Measurements from ENCODE around the gene KIF24. TPM values are rescaled to one million over a fixed set of nuclear protein-coding genes. Genes with fewer than 3 reads are reported as not detected.

KIF24 gene
- total and polyA plus RNA-seq, 4 experiments from 2014 or later = 0.22 to 0.32 TPM; not detected in 2

DNA sequence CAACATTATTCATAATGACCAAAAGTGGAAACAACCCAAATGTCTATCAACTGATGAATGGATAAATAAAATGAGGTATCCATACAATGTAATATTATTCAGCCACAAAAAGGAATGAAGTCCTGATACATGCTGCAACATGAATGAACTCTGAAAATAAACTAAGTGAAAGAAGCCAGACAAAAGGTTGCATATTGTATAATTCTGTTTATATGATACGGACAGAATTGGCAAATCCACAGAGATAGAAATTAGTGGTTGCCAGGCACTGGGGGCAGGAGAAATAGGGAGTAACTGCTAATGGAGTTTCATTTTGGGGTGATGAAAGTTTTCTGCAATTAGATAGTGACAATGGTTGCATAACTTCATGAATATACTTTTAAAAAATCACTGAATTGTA, 47.0 kb downstream of the KIF24 start:
- POLR2A ChIA-PET (ENCODE audit: partially characterized antibody) = no interaction called here
- no peak overlapping the region for H3K27ac Mint-ChIP-seq
- no peak overlapping the region for H3K4me3 Mint-ChIP-seq

DNA sequence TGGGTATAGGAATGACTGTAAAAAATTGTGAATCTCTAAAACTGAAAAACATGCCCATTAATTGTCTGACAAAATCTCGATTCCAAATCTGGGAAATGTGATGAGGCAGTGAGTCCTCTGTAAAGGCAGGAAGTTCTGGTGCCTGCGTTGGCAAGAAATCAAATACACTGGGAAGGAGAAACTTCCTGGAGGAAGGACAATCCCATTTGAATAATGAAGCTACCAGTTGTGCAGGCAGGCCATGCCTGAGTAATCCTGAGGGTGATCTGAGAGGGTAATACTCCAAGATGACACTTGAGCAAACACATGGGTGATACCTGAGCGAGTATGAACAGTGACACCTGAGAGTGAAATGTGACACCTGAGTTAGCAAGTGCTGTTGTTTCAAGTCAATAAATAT, 49.7 kb downstream of the KIF24 start:
- POLR2A ChIA-PET (ENCODE audit: partially characterized antibody) = no interaction called here
- CTCF ChIA-PET (ENCODE audit: partially characterized antibody) = no interaction called here
- no peak for DNase-seq
- intact Hi-C loops (cut with micrococcal nuclease) = no loop called here
- no peaks in the 10 kb centered on the region for H3K27me3 ChIP-seq (ENCODE audit: insufficient read depth, low read length)
- no peaks in the 10 kb centered on the region for H3K27me3 Mint-ChIP-seq
- H3K4me3 ChIP-seq (ENCODE audit: low read length in 2 of 2) = no peak overlapping the region
- peaks cover 4 to 7% (median 4%) of the 10 kb centered on the region in 4 donors for H3K4me1 Mint-ChIP-seq
- H3K9me3 ChIP-seq (ENCODE audit: control insufficient read depth in 1 of 2, low read length in 2 of 2) = no peaks in the 10 kb centered on the region
- H3K4me3 Mint-ChIP-seq = no peak overlapping the region
- no peaks in the 10 kb centered on the region for H3K36me3 ChIP-seq (ENCODE audit: insufficient read depth, low read length)
- H3K27ac ChIP-seq (ENCODE audit: low read depth, low read length) = no peak overlapping the region
- H3K27ac Mint-ChIP-seq = no peak overlapping the region
- no peaks in the 10 kb centered on the region for H3K36me3 Mint-ChIP-seq
- peaks cover 3% of the 10 kb centered on the region for H3K4me1 ChIP-seq (ENCODE audit: insufficient read depth, low read length)
- no peaks in the 10 kb centered on the region for H3K9me3 Mint-ChIP-seq

More for the DNA sequence above, 47.0 kb downstream of the KIF24 start:
- no peaks in the 10 kb centered on the region for H3K9me3 ChIP-seq (ENCODE audit: control insufficient read depth in 1 of 2, low read length in 2 of 2)
- no peaks in the 10 kb centered on the region for H3K27me3 Mint-ChIP-seq
- no peaks in the 10 kb centered on the region for H3K9me3 Mint-ChIP-seq
- H3K4me3 ChIP-seq (ENCODE audit: low read length in 2 of 2) = no peak overlapping the region
- H3K27me3 ChIP-seq (ENCODE audit: insufficient read depth, low read length) = no peaks in the 10 kb centered on the region
- H3K4me1 ChIP-seq (ENCODE audit: insufficient read depth, low read length) = peaks cover 3% of the 10 kb centered on the region
- no peak for DNase-seq
- H3K4me1 Mint-ChIP-seq = peaks cover 4 to 6% (median 4%) of the 10 kb centered on the region in 4 donors
- no peaks in the 10 kb centered on the region for H3K36me3 Mint-ChIP-seq
- H3K27ac ChIP-seq (ENCODE audit: low read depth, low read length) = no peak overlapping the region
- CTCF ChIA-PET (ENCODE audit: partially characterized antibody) = no interaction called here
- intact Hi-C loops (cut with micrococcal nuclease) = no loop called here
- H3K36me3 ChIP-seq (ENCODE audit: insufficient read depth, low read length) = no peaks in the 10 kb centered on the region

Other genes with a start within 250 kb of the KIF24 start
- gene DCAF12, start 202.6 kb downstream of the KIF24 start, total RNA-seq = 10 to 100 TPM; 29.7 to 31.0 TPM
- gene DCAF12, start 202.6 kb downstream of the KIF24 start, polyA plus RNA-seq = 10 to 100 TPM; 13.0 to 19.3 TPM
- 10 to 100 TPM; 34.8 to 36.3 TPM for gene UBAP1, start 150.2 kb downstream of the KIF24 start, total RNA-seq
- 10 to 100 TPM; 57.5 to 58.8 TPM for gene UBAP1, start 150.2 kb downstream of the KIF24 start, polyA plus RNA-seq
- gene NUDT2, start 301 bp upstream of the KIF24 start, total RNA-seq = 10 to 100 TPM; 21.0 TPM
- 10 to 100 TPM; 26.2 to 29.3 TPM for gene NUDT2, start 301 bp upstream of the KIF24 start, polyA plus RNA-seq
- 1 to 10 TPM; 1.3 to 1.4 TPM for gene MYORG, start 47.6 kb upstream of the KIF24 start, total RNA-seq
- gene MYORG, start 47.6 kb upstream of the KIF24 start, polyA plus RNA-seq = under 1 TPM; 0.09 to 0.55 TPM
- 10 to 100 TPM; 13.9 to 16.3 TPM for gene FAM219A, start 129.3 kb upstream of the KIF24 start, total RNA-seq
- 1 to 10 TPM in 1 of 2 donors, under 1 TPM in 1; 0.33 to 1.4 TPM for gene FAM219A, start 129.3 kb upstream of the KIF24 start, polyA plus RNA-seq
- gene DNAI1, start 129.5 kb upstream of the KIF24 start, total RNA-seq = not detected
- not detected for gene DNAI1, start 129.5 kb upstream of the KIF24 start, polyA plus RNA-seq
- gene ENHO, start 193.7 kb upstream of the KIF24 start, total RNA-seq = not detected
- under 1 TPM in 1 of 2 donors, not detected in 1; 0.47 TPM for gene ENHO, start 193.7 kb upstream of the KIF24 start, polyA plus RNA-seq

Data from CD4-positive, alpha-beta memory T cell (primary cell).